Lower leg skin (tissue), 3 donors: ENCODE measurements around the gene PRDM10.

Experiments used
- POLR2A ChIP-seq, 2 donors: fragments of 450-650 bp; IDR thresholded peaks; one replicate each; pipeline ENCODE4 v1.6.1; 2016 to 2017; ENCODE audit warnings: antibody characterized with exemption in 2 of 2, mild to moderate bottlenecking in 1 of 2, moderate library complexity in 1 of 2
- TF ChIP-seq, protein P1 (sequence below), 3 donors: fragments of 450-650 bp; IDR thresholded peaks; one replicate each; pipeline ENCODE4 v1.5.1; 2016; ENCODE audit warnings: antibody characterized with exemption in 3 of 3, mild to moderate bottlenecking in 3 of 3, moderate library complexity in 2 of 3

DNA sequence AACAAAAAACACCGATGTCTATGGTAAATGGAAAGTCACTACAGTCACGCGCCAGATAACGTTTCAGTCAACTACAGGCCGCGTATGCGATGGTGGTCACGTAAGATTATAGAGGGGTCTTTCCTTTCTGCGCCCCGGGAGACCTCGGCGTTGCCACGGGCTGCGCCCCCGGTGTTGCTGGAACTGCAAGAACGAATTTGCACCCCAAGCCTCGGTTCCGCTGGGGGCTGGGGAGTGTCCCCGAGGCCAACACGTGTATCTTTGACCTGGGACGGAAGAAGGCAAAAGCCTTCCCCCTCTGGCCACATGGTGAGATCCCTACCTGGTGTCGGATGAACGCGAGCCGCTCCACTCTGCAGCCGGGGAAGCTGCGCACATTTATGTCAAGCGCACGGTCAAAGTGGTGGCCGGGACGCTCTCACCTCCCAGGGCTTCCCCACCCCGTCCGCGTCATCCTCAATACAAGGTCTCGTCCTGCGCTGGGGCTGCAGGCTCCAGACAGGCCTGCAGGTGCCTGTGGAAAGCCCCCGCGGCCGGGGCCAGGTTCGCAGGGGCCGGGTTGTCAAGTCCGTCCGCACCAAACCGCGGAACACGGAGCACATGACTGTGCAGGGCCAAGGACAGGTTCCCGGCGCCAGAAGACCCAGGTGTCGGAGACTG, 37.8 kb upstream of the PRDM10 start:
- TF ChIP-seq, protein P1, sequence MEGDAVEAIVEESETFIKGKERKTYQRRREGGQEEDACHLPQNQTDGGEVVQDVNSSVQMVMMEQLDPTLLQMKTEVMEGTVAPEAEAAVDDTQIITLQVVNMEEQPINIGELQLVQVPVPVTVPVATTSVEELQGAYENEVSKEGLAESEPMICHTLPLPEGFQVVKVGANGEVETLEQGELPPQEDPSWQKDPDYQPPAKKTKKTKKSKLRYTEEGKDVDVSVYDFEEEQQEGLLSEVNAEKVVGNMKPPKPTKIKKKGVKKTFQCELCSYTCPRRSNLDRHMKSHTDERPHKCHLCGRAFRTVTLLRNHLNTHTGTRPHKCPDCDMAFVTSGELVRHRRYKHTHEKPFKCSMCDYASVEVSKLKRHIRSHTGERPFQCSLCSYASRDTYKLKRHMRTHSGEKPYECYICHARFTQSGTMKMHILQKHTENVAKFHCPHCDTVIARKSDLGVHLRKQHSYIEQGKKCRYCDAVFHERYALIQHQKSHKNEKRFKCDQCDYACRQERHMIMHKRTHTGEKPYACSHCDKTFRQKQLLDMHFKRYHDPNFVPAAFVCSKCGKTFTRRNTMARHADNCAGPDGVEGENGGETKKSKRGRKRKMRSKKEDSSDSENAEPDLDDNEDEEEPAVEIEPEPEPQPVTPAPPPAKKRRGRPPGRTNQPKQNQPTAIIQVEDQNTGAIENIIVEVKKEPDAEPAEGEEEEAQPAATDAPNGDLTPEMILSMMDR (IDR thresholded peaks at IDR 0.05) = no peak
- TF ChIP-seq POLR2A (IDR thresholded peaks at IDR 0.05) = no peak
